H1 (cell line): Measurements from ENCODE around the gene RGS5. TPM values are rescaled to one million over a fixed set of nuclear protein-coding genes. Genes with fewer than 3 reads are reported as not detected.

Source experiments
- CTCF ChIA-PET: fragments of 300-600 bp; sonication (Branson Sonifier 250); formaldehyde crosslinking; loops from one replicate; lab custom pipeline; 2021; ENCODE audit not compliant: partially characterized antibody; lab: Charles Lee
- POLR2A ChIA-PET: fragments of 300-600 bp; sonication (Branson Sonifier 250); formaldehyde crosslinking; loops from one replicate; lab custom pipeline; 2021; ENCODE audit warnings: inconsistent platforms; ENCODE audit not compliant: partially characterized antibody; lab: Charles Lee
- DNase-seq, 2 experiments: peaks; one replicate each; pipeline versions ENCODE4 v3.0.0 to v3.0.0-alpha.2; 2010 to 2022; ENCODE audit warnings: low spot score in 2 of 2, low read depth in 1 of 2, mixed read lengths in 1 of 2
- FAIRE-seq: peaks from 2 replicates; lab custom pipeline; 2011; peaks lifted over from hg19 to GRCh38; lab: Jason Lieb, UNC
- H2AFZ ChIP-seq: 2 replicates; pipeline ENCODE4 v1.8.1; 2012; ENCODE audit warnings: low read length, inconsistent platforms
- H2AK5ac ChIP-seq: 2 replicates; pipeline ENCODE4 v1.6.1; 2013; ENCODE audit warnings: low read depth, low read length
- H2BK120ac ChIP-seq: replicated peaks from 2 replicates; pipeline ENCODE3; 2013; ENCODE audit warnings: low read depth, low read length, inconsistent platforms
- H2BK12ac ChIP-seq: 2 replicates; pipeline ENCODE4 v1.6.1; 2013; ENCODE audit warnings: low read depth, low read length
- H2BK15ac ChIP-seq: 2 replicates; pipeline ENCODE4 v1.6.1; 2013; ENCODE audit warnings: low read length
- H2BK20ac ChIP-seq: 2 replicates; pipeline ENCODE4 v1.6.1; 2013; ENCODE audit warnings: low read length
- H2BK5ac ChIP-seq: 2 replicates; pipeline ENCODE4 v1.6.1; 2013; ENCODE audit warnings: low read depth, low read length
- H3K14ac ChIP-seq: 2 replicates; pipeline ENCODE4 v1.6.1; 2013; ENCODE audit warnings: inconsistent platforms; ENCODE audit not compliant: insufficient read length
- H3K18ac ChIP-seq: 2 replicates; pipeline ENCODE4 v1.6.1; 2013; ENCODE audit warnings: low read length; ENCODE audit errors: extremely low read depth
- H3K23ac ChIP-seq: 2 replicates; pipeline ENCODE4 v1.6.1; 2013; ENCODE audit warnings: inconsistent platforms; ENCODE audit not compliant: insufficient read length
- H3K23me2 ChIP-seq: 2 replicates; pipeline ENCODE4 v1.6.1; 2013; ENCODE audit warnings: low read depth, low read length
- H3K27ac ChIP-seq: 2 replicates; pipeline ENCODE4 v1.6.1; 2011; ENCODE audit warnings: low read depth, low read length, inconsistent platforms
- H3K27me3 ChIP-seq, 4 experiments: replicated peaks in 1 of 4; 1 replicate in 1 of 4; 2 replicates in 3 of 4; pipeline versions ENCODE4 v1.6.1 to v1.8.1; 2011 to 2013; ENCODE audit warnings: low read length in 3 of 4, mild to moderate bottlenecking in 3 of 4, inconsistent platforms in 2 of 4, mixed read lengths in 2 of 4, moderate library complexity in 1 of 4; ENCODE audit not compliant: control insufficient read depth in 3 of 4, insufficient read depth in 3 of 4; ENCODE audit errors: extremely low read depth in 1 of 4
- H3K36me3 ChIP-seq, 4 experiments: 2 replicates each; pipeline versions ENCODE4 v1.6.1 to v1.8.1; 2011 to 2013; ENCODE audit warnings: mild to moderate bottlenecking in 4 of 4, low read length in 3 of 4, moderate library complexity in 2 of 4, control low read depth in 1 of 4, inconsistent platforms in 1 of 4; ENCODE audit not compliant: insufficient read depth in 4 of 4, control insufficient read depth in 2 of 4
- H3K4ac ChIP-seq: replicated peaks from 2 replicates; pipeline ENCODE3; 2013; ENCODE audit warnings: low read length, low read depth, mixed read lengths, inconsistent platforms; ENCODE audit not compliant: insufficient read length
- H3K4me1 ChIP-seq, 4 experiments: replicated peaks in 1 of 4; 1 replicate in 1 of 4; 2 replicates in 3 of 4; pipeline versions ENCODE4 v1.6.1 to v1.8.1; 2011 to 2013; ENCODE audit warnings: low read length in 3 of 4, inconsistent platforms in 2 of 4, mixed read lengths in 1 of 4; ENCODE audit not compliant: insufficient read depth in 4 of 4, control insufficient read depth in 3 of 4
- H3K4me2 ChIP-seq, 2 experiments: 2 replicates each; pipeline versions ENCODE4 v1.6.1 to v1.8.1; 2011 to 2013; ENCODE audit warnings: low read depth in 2 of 2, low read length in 2 of 2, control low read depth in 1 of 2, inconsistent platforms in 1 of 2, mild to moderate bottlenecking in 1 of 2; ENCODE audit not compliant: insufficient read depth in 1 of 2
- H3K4me3 ChIP-seq, 4 experiments: fragments of 200-600, 300-600 bp in 1 of 4; sonication (generic), shearing (Covaris generic), sonication (Bioruptor Twin) in 1 of 4; 2 replicates each; pipeline versions ENCODE4 v1.5.1 to v1.8.1; 2011 to 2016; ENCODE audit warnings: low read length in 4 of 4, low read depth in 3 of 4, control low read depth in 2 of 4, inconsistent platforms in 2 of 4, mild to moderate bottlenecking in 2 of 4, mixed read lengths in 1 of 4, moderate library complexity in 1 of 4; ENCODE audit not compliant: insufficient read depth in 2 of 4; ENCODE audit errors: extremely low read depth in 1 of 4
- H3K56ac ChIP-seq: replicated peaks from 2 replicates; pipeline ENCODE3; 2013; ENCODE audit warnings: low read depth, mild to moderate bottlenecking, mixed read lengths, low read length, inconsistent platforms; ENCODE audit not compliant: insufficient read length
- H3K79me1 ChIP-seq: 2 replicates; pipeline ENCODE4 v1.6.1; 2013; ENCODE audit warnings: low read depth, low read length, control low read depth
- H3K79me2 ChIP-seq, 2 experiments: 2 replicates each; pipeline versions ENCODE4 v1.6.1 to v1.8.1; 2012 to 2013; ENCODE audit warnings: low read length in 2 of 2, mild to moderate bottlenecking in 2 of 2, inconsistent platforms in 1 of 2; ENCODE audit not compliant: insufficient read depth in 2 of 2, control insufficient read depth in 1 of 2
- H3K9ac ChIP-seq, 4 experiments: replicated peaks in 1 of 4; 1 replicate in 1 of 4; 2 replicates in 3 of 4; pipeline versions ENCODE4 v1.6.1 to v1.8.1; 2011 to 2013; ENCODE audit warnings: low read depth in 3 of 4, low read length in 3 of 4, control low read depth in 2 of 4, mild to moderate bottlenecking in 2 of 4, moderate library complexity in 2 of 4, inconsistent platforms in 1 of 4; ENCODE audit errors: extremely low read depth in 1 of 4
- H3K9me3 ChIP-seq, 2 experiments: 2 replicates each; pipeline versions ENCODE4 v1.6.1 to v1.8.1; 2012 to 2013; ENCODE audit warnings: mild to moderate bottlenecking in 2 of 2, moderate library complexity in 2 of 2, control low read depth in 1 of 2, inconsistent platforms in 1 of 2, low read depth in 1 of 2, low read length in 1 of 2, mixed read lengths in 1 of 2; ENCODE audit not compliant: insufficient read depth in 2 of 2
- H4K20me1 ChIP-seq, 2 experiments: replicated peaks in 1 of 2; 2 replicates each; pipeline versions ENCODE3 to v1.8.1; 2011 to 2013; ENCODE audit warnings: inconsistent platforms in 2 of 2, low read length in 2 of 2, mild to moderate bottlenecking in 1 of 2; ENCODE audit not compliant: insufficient read depth in 2 of 2, control insufficient read depth in 1 of 2
- H4K5ac ChIP-seq: 2 replicates; pipeline ENCODE4 v1.6.1; 2013; ENCODE audit warnings: low read length, low read depth, mixed read lengths, inconsistent platforms; ENCODE audit not compliant: insufficient read length
- H4K8ac ChIP-seq: 2 replicates; pipeline ENCODE4 v1.8.0; 2013; ENCODE audit warnings: mild to moderate bottlenecking, moderate library complexity, low read length, inconsistent platforms; ENCODE audit not compliant: insufficient read depth; ENCODE audit errors: extremely low read depth
- H4K91ac ChIP-seq: replicated peaks from 2 replicates; pipeline ENCODE3; 2013; ENCODE audit warnings: low read length, mixed read lengths, inconsistent platforms; ENCODE audit not compliant: insufficient read length
- CBX5 ChIP-seq: fragments of 300-800, 300-1000 bp; sonication (generic); IDR thresholded peaks from 2 replicates; pipeline ENCODE4 v1.7.1; 2016; ENCODE audit warnings: antibody characterized with exemption, low read length, low read depth
- GTF2F1 ChIP-seq: IDR thresholded peaks from 2 replicates; pipeline ENCODE4 v1.6.1; 2012; ENCODE audit warnings: low read depth, low read length, improper control_type of control experiment, borderline replicate concordance
- JUN ChIP-seq: IDR thresholded peaks from 2 replicates; pipeline ENCODE4 v1.6.1; 2011; ENCODE audit warnings: low read depth, mild to moderate bottlenecking, improper control_type of control experiment, low read length
- KDM1A ChIP-seq: fragments of 200-600, 300-600 bp; sonication (generic); IDR thresholded peaks from 2 replicates; pipeline ENCODE4 v1.7.1; 2016; ENCODE audit warnings: mild to moderate bottlenecking, low read length, borderline replicate concordance
- NRF1 ChIP-seq: IDR thresholded peaks from 2 replicates; pipeline ENCODE4 v1.6.1; 2011; ENCODE audit warnings: mild to moderate bottlenecking, low read depth, low read length, improper control_type of control experiment
- PHF8 ChIP-seq: fragments of 200-600 bp; sonication (generic); conservative IDR thresholded peaks from 2 replicates; pipeline ENCODE4 v1.7.1; 2012; ENCODE audit warnings: low read depth, mild to moderate bottlenecking, inconsistent platforms, low read length, moderate library complexity
- RAD21 ChIP-seq, 2 experiments: IDR thresholded peaks in 1 of 2; conservative IDR thresholded peaks in 1 of 2; 2 replicates each; pipeline ENCODE4 v1.6.1; 2011; ENCODE audit warnings: low read depth in 2 of 2, low read length in 2 of 2, improper control_type of control experiment in 1 of 2, inconsistent platforms in 1 of 2, mild to moderate bottlenecking in 1 of 2, moderate library complexity in 1 of 2
- RBBP5 ChIP-seq: IDR thresholded peaks from 2 replicates; pipeline ENCODE4 v1.7.1; 2012; ENCODE audit warnings: low read depth, mild to moderate bottlenecking, inconsistent platforms, low read length, moderate library complexity, borderline replicate concordance
- SAP30 ChIP-seq: fragments of 300-600 bp; sonication (generic); IDR thresholded peaks from 2 replicates; pipeline ENCODE4 v1.7.1; 2012; ENCODE audit warnings: low read length, moderate library complexity, mild to moderate bottlenecking, inconsistent platforms; ENCODE audit not compliant: insufficient read depth, insufficient replicate concordance
- SIN3A ChIP-seq, 2 experiments: IDR thresholded peaks in 1 of 2; conservative IDR thresholded peaks in 1 of 2; 2 replicates each; pipeline ENCODE4 v1.6.1; 2011 to 2012; ENCODE audit warnings: low read length in 2 of 2, improper control_type of control experiment in 1 of 2, low read depth in 1 of 2, mild to moderate bottlenecking in 1 of 2
- SRF ChIP-seq: IDR thresholded peaks from 2 replicates; pipeline ENCODE4 v1.6.1; 2011; ENCODE audit warnings: mild to moderate bottlenecking, low read depth, low read length, moderate library complexity
- YY1 ChIP-seq: IDR thresholded peaks from 2 replicates; pipeline ENCODE4 v1.6.1; 2011; ENCODE audit warnings: low read depth, mild to moderate bottlenecking, low read length
- WGBS, 2 experiments: shearing (Covaris generic) in 1 of 2; methylation state at CpG; one replicate each; pipeline versions ENCODE4 v1.1.6 to v1.1.7; 2013 to 2015; ENCODE audit warnings: low lambda C conversion rate in 2 of 2, mixed read lengths in 2 of 2, inconsistent platforms in 1 of 2, low coverage in 1 of 2, missing lambda C conversion rate in 1 of 2; ENCODE audit not compliant: insufficient replicate concordance in 2 of 2, insufficient coverage in 1 of 2, insufficient read length in 1 of 2; ENCODE audit errors: extremely low coverage in 1 of 2, missing lambda C conversion rate in 1 of 2; 5-methylcytosine and 5-hydroxymethylcytosine counted together
- polyA plus RNA-seq, 7 experiments: library from polyadenylated mRNA; depleted of rRNA in 3 of 7; stranded (reverse) in 5 of 7; unstranded in 2 of 7; fragments of >200 nt in 5 of 7; fragments of 200-250 nt in 2 of 7; gene quantifications; 1 replicate in 5 of 7; 2 replicates in 1 of 7; 4 replicates in 1 of 7; pipeline versions ENCODE4 v1.2.1 to v1.2.3, GENCODE V29; 2011 to 2013; ENCODE audit warnings: missing spikeins in 2 of 7, mixed read lengths in 2 of 7
- total RNA-seq: library from RNA; stranded (reverse); fragmentation: NEBNext Ultra II Directional; extraction: Animal tissue kit (Norgen Biotek cat#: 25700); gene quantifications from 2 replicates; pipeline ENCODE4 v1.2.1, GENCODE V29; 2021
- TF ChIP-seq, protein P1 (sequence below): IDR thresholded peaks from 2 replicates; pipeline ENCODE4 v1.6.1; 2011; ENCODE audit warnings: low read depth, mild to moderate bottlenecking, low read length; ENCODE audit not compliant: insufficient read depth

Gene RGS5
- total and polyA plus RNA-seq, 2 of the 8 experiments (the other 6 are each of a cell fraction or from before 2014, with no cell fraction given): 75.5 to 103 TPM

DNA sequence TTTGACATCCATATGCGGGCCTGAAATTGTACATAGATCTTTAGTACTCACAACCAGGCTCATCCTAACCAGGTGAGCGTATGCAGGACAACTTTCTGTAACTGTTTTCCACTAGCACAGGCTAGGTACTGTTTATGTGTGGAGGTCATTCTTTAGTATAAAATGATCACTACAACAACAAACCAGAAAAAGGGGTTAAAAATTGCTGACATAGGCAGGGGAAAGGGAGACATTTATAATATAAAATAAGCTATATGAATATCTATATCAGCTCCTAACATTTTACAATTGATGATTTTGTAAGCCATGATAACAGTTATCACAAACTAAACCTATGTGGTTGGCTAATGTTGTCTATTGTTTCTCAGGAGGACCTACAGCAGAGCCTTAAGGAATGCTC is 37.6 kb downstream of the RGS5 start:
- no peak overlapping the region for H4K8ac ChIP-seq
- FAIRE-seq (no peak), DNase-seq (no peak)
- no peak overlapping the region for H3K4me2 ChIP-seq
- no peaks in the 10 kb centered on the region for H3K79me2 ChIP-seq
- H4K91ac ChIP-seq: no peak overlapping the region
- H3K79me1 ChIP-seq: no peaks in the 10 kb centered on the region
- H3K18ac ChIP-seq: no peak overlapping the region
- CTCF ChIA-PET: interaction anchor here (0.9 to 4.3 kb wide), 3 partner anchors 8 to 96 kb away, joined by 3 to 21 read pairs (median 3); partner anchors contain the start of gene RGS4
- no peak overlapping the region for H3K4ac ChIP-seq
- no peak overlapping the region for H3K4me3 ChIP-seq
- H2BK15ac ChIP-seq: no peak overlapping the region
- POLR2A ChIA-PET: no interaction called here
- 0 out of 2 replicates have a peak overlapping the region, but pooled peaks have one; percentile 29 for H2BK12ac ChIP-seq
- no peaks in the 10 kb centered on the region for H4K20me1 ChIP-seq
- H3K27me3 ChIP-seq: no peaks in the 10 kb centered on the region
- H3K27ac ChIP-seq: no peak overlapping the region
- H3K56ac ChIP-seq: no peak overlapping the region
- H3K14ac ChIP-seq: no peak overlapping the region
- H3K36me3 ChIP-seq: peaks cover 0 to 11% (median 0%) of the 10 kb centered on the region in 4 experiments; a peak in 2 of 8 replicates
- no peak overlapping the region for H2BK120ac ChIP-seq
- no peaks in the 10 kb centered on the region for H3K23me2 ChIP-seq
- no peak overlapping the region for H3K9ac ChIP-seq
- H2AK5ac ChIP-seq: no peak overlapping the region
- no peak overlapping the region for H2AFZ ChIP-seq
- H3K4me1 ChIP-seq: peaks cover 0 to 4% (median 1%) of the 10 kb centered on the region in 4 experiments; a peak in 3 of 7 replicates
- no peaks in the 10 kb centered on the region for H3K9me3 ChIP-seq
- WGBS, 2 experiments: 97% methylated on average over 2 of the region's 2 CpGs; no CpG with 5 or more reads in 1 of the 2 experiments
- no peak overlapping the region for H3K23ac ChIP-seq
- no peak overlapping the region for H4K5ac ChIP-seq
- no peak overlapping the region for H2BK5ac ChIP-seq
- no peak for TF ChIP-seq RAD21 (IDR thresholded peaks at IDR 0.05 in 1 of 2, conservative IDR thresholded peaks at IDR 0.05 in 1 of 2; ENCODE audit: low read depth in 2 of 2, low read length in 2 of 2)
- TF ChIP-seq GTF2F1: no peak
- no peak for TF ChIP-seq YY1
- no peak for TF ChIP-seq SIN3A (conservative IDR thresholded peaks at IDR 0.05 in 1 of 2, IDR thresholded peaks at IDR 0.05 in 1 of 2; ENCODE audit: low read depth in 1 of 2, low read length in 2 of 2)
- TF ChIP-seq, protein P1, sequence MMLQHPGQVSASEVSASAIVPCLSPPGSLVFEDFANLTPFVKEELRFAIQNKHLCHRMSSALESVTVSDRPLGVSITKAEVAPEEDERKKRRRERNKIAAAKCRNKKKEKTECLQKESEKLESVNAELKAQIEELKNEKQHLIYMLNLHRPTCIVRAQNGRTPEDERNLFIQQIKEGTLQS: no peak
- no peak for TF ChIP-seq JUN
- TF ChIP-seq PHF8: no peak
- no peak for TF ChIP-seq NRF1
- TF ChIP-seq SAP30: no peak
- no peak for TF ChIP-seq SRF
- no peak for TF ChIP-seq KDM1A
- TF ChIP-seq RBBP5: no peak
- no peak for TF ChIP-seq CBX5
- H2BK20ac ChIP-seq: no peak overlapping the region
